Medulla oblongata (tissue), 1 donor: Measurements from ENCODE around the gene SLC26A2.
"Not testable (repeated sequence)": the region's sequence is repeated elsewhere in the genome, so short reads cannot be mapped to it uniquely, and the experiment has no call there.

ENCODE experiments used
- DNase-seq: peaks from one replicate; pipeline ENCODE4 v3.0.0-alpha.2; 2015; ENCODE audit errors: extremely low spot score

SLC26A2 gene

GRCh38 chr5:149936700-149937091, 23.9 kb upstream of the SLC26A2 start:
- DNase-seq = no peak

GRCh38 chr5:149937610-149938009, 22.9 kb upstream of the SLC26A2 start:
- no peak for DNase-seq

- DNase-seq = no peak
Observed at GRCh38 chr5:149938279-149938678, 22.3 kb upstream of the SLC26A2 start.

- no peak for DNase-seq
Observed at GRCh38 chr5:149938791-149939358, 21.7 kb upstream of the SLC26A2 start.

- DNase-seq = no peak
Observed at GRCh38 chr5:149939546-149939945, 21.0 kb upstream of the SLC26A2 start.

- DNase-seq = no peak
Observed at GRCh38 chr5:149940077-149940574, 20.4 kb upstream of the SLC26A2 start.

GRCh38 chr5:149940941-149941644, 19.5 kb upstream of the SLC26A2 start:
- DNase-seq = no peak

- no peak for DNase-seq
Observed at GRCh38 chr5:149941795-149942194, 18.8 kb upstream of the SLC26A2 start.

- no peak for DNase-seq
Observed at GRCh38 chr5:149942199-149942598, 18.4 kb upstream of the SLC26A2 start.

GRCh38 chr5:149942741-149943169, 17.8 kb upstream of the SLC26A2 start:
- DNase-seq = not testable (repeated sequence)

GRCh38 chr5:149943177-149943949, 17.2 kb upstream of the SLC26A2 start:
- DNase-seq = not testable (repeated sequence)

GRCh38 chr5:149944666-149945065, 15.9 kb upstream of the SLC26A2 start, which contains the start of gene PDE6A:
TSS of gene PDE6A (minus strand) at chr5:149944793. CDS start at chr5:149944673, 120 bp downstream.
- no peak for DNase-seq

GRCh38 chr5:149946118-149946517, 14.4 kb upstream of the SLC26A2 start:
- DNase-seq = no peak

- DNase-seq = no peak
Observed at GRCh38 chr5:149948993-149949392, 11.6 kb upstream of the SLC26A2 start.

GRCh38 chr5:149951138-149951749, 9.3 kb upstream of the SLC26A2 start:
- DNase-seq = no peak

- no peak for DNase-seq
Observed at GRCh38 chr5:149953436-149954121, 7.0 kb upstream of the SLC26A2 start.

- no peak for DNase-seq
Observed at GRCh38 chr5:149954798-149955197, 5.8 kb upstream of the SLC26A2 start.

- DNase-seq = no peak
Observed at GRCh38 chr5:149956685-149957084, 3.9 kb upstream of the SLC26A2 start.

- DNase-seq = no peak
Observed at GRCh38 chr5:149957855-149958254, 2.7 kb upstream of the SLC26A2 start.

GRCh38 chr5:149959406-149960236, 937 bp upstream of the SLC26A2 start:
- DNase-seq = peak; percentile 67
